Mesothelial cell of epicardium (in vitro differentiated cells): ENCODE data around the gene TTC4. TPM values are rescaled to one million over a fixed set of nuclear protein-coding genes. Genes with fewer than 3 reads are reported as not detected.
"Not testable (repeated sequence)": the region's sequence is repeated elsewhere in the genome, so short reads cannot be mapped to it uniquely, and the experiment has no call there.

Experiments
- DNase-seq, 2 experiments: peaks; one replicate each; pipeline ENCODE4 v3.0.0; 2021; ENCODE audit warnings: low spot score in 2 of 2; ENCODE audit not compliant: unreplicated experiment in 2 of 2
- H3K27ac Mint-ChIP-seq: 2 replicates; pipeline ENCODE4 v1.8.0; 2021; ENCODE audit warnings: mixed read lengths
- H3K27me3 Mint-ChIP-seq: 2 replicates; pipeline ENCODE4 v1.8.0; 2021; ENCODE audit warnings: low read depth, mixed read lengths
- H3K36me3 Mint-ChIP-seq: 2 replicates; pipeline ENCODE4 v1.8.0; 2021; ENCODE audit warnings: mixed read lengths
- H3K4me1 Mint-ChIP-seq: 2 replicates; pipeline ENCODE4 v1.8.0; 2021; ENCODE audit warnings: mixed read lengths
- H3K4me3 Mint-ChIP-seq: 2 replicates; pipeline ENCODE4 v1.8.0; 2021; ENCODE audit warnings: mild to moderate bottlenecking, moderate library complexity, mixed read lengths
- H3K9me3 Mint-ChIP-seq: 2 replicates; pipeline ENCODE4 v1.8.0; 2021; ENCODE audit warnings: mixed read lengths
- total RNA-seq: library from RNA; stranded (reverse); gene quantifications from 3 replicates; pipeline ENCODE4 v1.2.1, GENCODE V29; 2021
- TF ChIP-seq, protein P1 (sequence below): fragments of 200-600 bp; sonication (generic); IDR thresholded peaks from one replicate; pipeline ENCODE4 v1.5.0; 2021; ENCODE audit warnings: antibody characterized with exemption; ENCODE audit not compliant: unreplicated experiment

The TTC4 gene
- total RNA-seq, 1 donor from 2014 or later = 20.5 TPM

DNA sequence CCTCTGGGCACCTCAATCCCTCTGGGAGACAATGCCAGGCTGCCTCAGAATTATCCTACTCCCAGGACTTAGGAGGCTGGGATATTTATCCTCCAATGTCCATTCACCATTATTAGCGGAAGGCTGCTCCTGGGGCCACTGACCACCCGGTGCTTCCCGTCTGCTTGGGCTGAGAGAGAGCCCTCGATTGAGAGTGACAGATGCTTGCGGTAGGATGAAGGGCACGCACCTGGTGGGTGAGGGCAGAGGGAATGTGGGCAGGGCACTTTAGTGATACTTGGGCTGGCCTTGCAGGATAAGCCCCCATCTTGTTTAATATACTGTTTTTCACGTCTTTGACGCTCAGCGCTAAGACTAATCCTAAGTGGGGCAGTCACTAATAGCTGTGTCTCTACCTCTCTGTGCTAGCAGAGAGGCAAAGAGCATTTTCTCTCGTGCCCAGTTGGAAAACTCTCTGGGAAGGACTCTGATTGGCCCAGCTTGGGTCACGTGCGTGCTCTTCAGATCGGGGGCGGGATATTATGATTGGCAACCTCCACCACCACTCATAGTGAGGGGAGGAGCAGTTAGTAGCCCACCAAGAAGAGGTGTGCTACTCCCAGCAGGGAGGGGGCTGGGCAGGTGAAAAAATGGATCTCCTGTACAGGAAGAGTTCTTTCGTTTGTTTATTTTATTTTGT, 59.3 kb downstream of the TTC4 start:
- no peaks in the 10 kb centered on the region for H3K36me3 Mint-ChIP-seq
- TF ChIP-seq, protein P1, sequence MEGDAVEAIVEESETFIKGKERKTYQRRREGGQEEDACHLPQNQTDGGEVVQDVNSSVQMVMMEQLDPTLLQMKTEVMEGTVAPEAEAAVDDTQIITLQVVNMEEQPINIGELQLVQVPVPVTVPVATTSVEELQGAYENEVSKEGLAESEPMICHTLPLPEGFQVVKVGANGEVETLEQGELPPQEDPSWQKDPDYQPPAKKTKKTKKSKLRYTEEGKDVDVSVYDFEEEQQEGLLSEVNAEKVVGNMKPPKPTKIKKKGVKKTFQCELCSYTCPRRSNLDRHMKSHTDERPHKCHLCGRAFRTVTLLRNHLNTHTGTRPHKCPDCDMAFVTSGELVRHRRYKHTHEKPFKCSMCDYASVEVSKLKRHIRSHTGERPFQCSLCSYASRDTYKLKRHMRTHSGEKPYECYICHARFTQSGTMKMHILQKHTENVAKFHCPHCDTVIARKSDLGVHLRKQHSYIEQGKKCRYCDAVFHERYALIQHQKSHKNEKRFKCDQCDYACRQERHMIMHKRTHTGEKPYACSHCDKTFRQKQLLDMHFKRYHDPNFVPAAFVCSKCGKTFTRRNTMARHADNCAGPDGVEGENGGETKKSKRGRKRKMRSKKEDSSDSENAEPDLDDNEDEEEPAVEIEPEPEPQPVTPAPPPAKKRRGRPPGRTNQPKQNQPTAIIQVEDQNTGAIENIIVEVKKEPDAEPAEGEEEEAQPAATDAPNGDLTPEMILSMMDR = no peak
- peaks cover 23% of the 10 kb centered on the region for H3K27me3 Mint-ChIP-seq
- DNase-seq = no peak
- H3K9me3 Mint-ChIP-seq = no peaks in the 10 kb centered on the region
- H3K27ac Mint-ChIP-seq = no peak overlapping the region
- H3K4me3 Mint-ChIP-seq = no peak overlapping the region
- H3K4me1 Mint-ChIP-seq = peaks cover 6% of the 10 kb centered on the region

DNA sequence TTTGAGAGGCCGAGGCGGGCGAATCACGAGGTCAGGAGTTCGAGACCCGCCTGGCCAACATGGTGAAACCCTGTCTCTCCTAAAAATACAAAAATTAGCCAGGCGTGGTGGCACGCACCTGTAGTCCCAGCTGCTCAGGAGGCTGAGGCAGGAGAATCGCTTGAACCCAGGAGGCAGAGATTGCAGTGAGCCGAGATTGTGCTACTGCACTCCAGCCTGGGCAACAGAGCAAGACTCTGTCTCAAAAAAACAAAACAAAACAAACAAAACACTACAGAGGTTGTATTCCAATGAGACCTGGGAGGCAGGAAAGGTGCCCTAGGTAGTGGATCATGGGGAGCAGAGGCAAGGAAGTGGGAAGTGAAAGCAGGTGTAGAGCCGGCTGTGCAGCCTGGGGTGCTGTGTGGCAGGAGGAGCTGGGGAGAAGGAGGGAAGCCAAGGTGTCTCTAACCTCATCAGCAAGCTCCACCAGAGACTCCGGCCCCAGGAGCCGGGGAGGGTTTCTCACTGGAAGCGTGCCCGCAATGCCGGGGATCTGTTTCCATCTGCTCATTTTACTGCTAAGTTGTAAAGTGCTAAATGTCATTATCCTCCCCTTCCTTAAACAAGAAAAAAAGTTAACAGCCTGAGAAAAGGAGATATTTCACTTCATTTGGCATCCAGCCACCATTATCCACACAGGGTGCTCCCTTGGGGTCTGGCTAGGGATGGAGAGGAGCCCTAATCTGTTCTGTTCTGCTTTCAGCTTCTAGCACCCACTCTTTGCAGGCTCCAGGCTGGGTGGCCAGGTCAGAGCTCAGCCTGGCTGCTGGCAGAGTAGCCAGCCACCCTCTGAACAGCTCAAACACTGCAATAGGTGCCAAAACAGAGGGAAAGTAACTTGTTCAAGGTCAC, 60.4 kb downstream of the TTC4 start:
- not testable (repeated sequence) for H3K4me3 Mint-ChIP-seq, DNase-seq, H3K4me1 Mint-ChIP-seq, H3K27ac Mint-ChIP-seq, H3K36me3 Mint-ChIP-seq, H3K9me3 Mint-ChIP-seq
- peaks cover 33% of the 10 kb centered on the region for H3K27me3 Mint-ChIP-seq

DNA sequence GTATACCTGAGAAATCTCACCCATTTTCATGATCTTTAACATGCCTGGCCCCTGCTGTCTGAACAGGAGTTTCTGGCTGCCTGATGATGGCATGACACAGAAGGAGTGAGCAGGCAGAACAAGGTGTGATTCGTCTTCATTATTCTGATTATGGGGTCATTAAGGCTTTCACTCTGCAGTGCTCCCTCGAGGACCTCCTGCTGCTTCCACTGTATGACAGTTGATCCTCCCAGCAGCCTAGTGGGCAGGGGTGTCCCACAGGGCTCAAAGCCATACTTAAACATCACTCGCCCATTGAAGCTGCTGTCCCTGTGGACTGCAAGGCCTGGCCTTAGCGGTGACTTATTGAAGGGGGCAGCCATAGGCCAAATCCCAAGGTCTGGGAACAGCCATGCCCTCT, 61.4 kb downstream of the TTC4 start:
- Mint-ChIP-seq H3K36me3 (no peaks in the 10 kb centered on the region), H3K27ac (no peak overlapping the region), H3K4me1 (peaks cover 9% of the 10 kb centered on the region), H3K27me3 (peaks cover 39% of the 10 kb centered on the region), H3K9me3 (no peaks in the 10 kb centered on the region), H3K4me3 (no peak overlapping the region)
- DNase-seq = no peak
- TF ChIP-seq, protein P1 = no peak

DNA sequence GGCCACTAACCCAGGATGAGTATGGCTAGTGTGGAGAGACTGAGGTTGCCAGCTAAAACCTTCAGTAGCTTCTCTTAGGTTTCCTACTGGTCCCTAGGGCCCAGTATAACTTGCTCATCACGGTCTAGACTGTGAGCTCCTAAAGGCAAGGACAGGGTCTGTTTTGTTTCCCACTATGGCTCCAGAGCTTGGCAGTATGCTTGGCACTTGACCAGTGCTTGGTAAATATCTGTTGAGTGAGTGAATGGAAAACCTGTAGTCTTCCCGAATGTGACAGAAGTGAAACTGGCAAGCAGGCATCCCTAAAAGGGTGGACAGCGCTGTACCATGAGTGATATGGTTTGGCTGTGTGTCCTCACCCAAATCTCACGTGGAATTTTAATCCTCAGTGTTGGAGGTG, 61.8 kb downstream of the TTC4 start:
- no peak for DNase-seq
- Mint-ChIP-seq H3K4me1 (peaks cover 9% of the 10 kb centered on the region), H3K4me3 (no peak overlapping the region), H3K27me3 (peaks cover 43% of the 10 kb centered on the region), H3K27ac (no peak overlapping the region), H3K9me3 (no peaks in the 10 kb centered on the region), H3K36me3 (no peaks in the 10 kb centered on the region)
- TF ChIP-seq, protein P1 = no peak

DNA sequence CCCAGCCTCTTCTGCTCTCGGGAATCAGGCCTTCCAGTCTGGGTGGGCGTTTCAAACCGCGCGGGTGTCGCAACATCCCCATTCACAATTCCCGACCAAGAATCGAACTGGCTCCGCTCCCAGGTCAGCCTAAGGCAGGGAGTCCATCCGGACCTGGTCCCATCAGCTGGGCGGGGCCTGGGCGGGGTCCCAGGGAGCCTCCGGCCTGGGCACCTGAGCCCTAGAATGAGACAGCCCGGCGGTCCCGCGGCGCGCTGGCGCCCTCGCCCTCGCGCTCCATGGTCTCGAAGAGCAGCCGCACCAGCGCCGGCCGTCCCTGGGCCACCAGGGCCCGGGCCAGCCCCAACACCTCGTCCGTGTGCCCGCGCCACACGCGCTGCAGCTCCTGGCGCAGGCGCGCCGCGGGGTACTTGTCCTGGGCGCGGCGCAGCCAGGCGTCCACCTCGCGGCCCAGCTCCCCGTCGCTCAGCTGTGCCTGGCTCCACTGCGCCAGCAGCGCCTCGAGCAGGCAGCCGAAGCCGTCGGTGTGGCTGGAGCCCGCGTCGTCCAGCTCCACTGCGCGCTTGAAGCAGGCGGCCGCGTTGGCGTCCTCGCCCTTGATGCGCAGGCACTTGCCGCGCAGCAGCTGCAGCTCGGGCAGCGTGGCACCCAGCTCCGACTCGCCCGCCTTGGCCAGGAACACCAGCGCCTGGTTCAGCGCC, 65.5 kb downstream of the TTC4 start:
- H3K9me3 Mint-ChIP-seq = no peaks in the 10 kb centered on the region
- no peaks in the 10 kb centered on the region for H3K36me3 Mint-ChIP-seq
- peaks cover 6% of the 10 kb centered on the region for H3K4me1 Mint-ChIP-seq
- TF ChIP-seq, protein P1 = no peak
- H3K4me3 Mint-ChIP-seq = no peak overlapping the region
- peaks cover 66% of the 10 kb centered on the region for H3K27me3 Mint-ChIP-seq
- no peak for DNase-seq
- no peak overlapping the region for H3K27ac Mint-ChIP-seq
